GM12891 (cell line): Measurements from ENCODE around the gene KIAA1614.

Experiments used
- DNase-seq: peaks from one replicate; pipeline ENCODE4 v3.0.0; 2011; ENCODE audit warnings: low spot score; ENCODE audit not compliant: insufficient read length
- FAIRE-seq: peaks from 2 replicates; lab custom pipeline; 2011; peaks lifted over from hg19 to GRCh38; lab: Jason Lieb, UNC
- PAX5 ChIP-seq: IDR thresholded peaks from 2 replicates; pipeline ENCODE4 v1.6.1; 2011; ENCODE audit warnings: low read length, moderate library complexity, mild to moderate bottlenecking; ENCODE audit not compliant: insufficient read depth, severe bottlenecking
- POLR2A ChIP-seq: IDR thresholded peaks from 2 replicates; pipeline ENCODE4 v1.6.1; 2011; ENCODE audit warnings: low read depth, low read length, control low read depth
- POLR2AphosphoS5 ChIP-seq: IDR thresholded peaks from 2 replicates; pipeline ENCODE4 v1.6.1; 2011; ENCODE audit warnings: low read depth, low read length, control low read depth
- POU2F2 ChIP-seq: IDR thresholded peaks from 2 replicates; pipeline ENCODE4 v1.6.1; 2011; ENCODE audit warnings: low read depth, mild to moderate bottlenecking, control low read depth, low read length, moderate library complexity
- SPI1 ChIP-seq: IDR thresholded peaks from 2 replicates; pipeline ENCODE4 v1.6.1; 2011; ENCODE audit warnings: low read depth, low read length, control low read depth
- TAF1 ChIP-seq: IDR thresholded peaks from 2 replicates; pipeline ENCODE4 v1.6.1; 2011; ENCODE audit warnings: low read depth, low read length, control low read depth

KIAA1614 gene

DNA sequence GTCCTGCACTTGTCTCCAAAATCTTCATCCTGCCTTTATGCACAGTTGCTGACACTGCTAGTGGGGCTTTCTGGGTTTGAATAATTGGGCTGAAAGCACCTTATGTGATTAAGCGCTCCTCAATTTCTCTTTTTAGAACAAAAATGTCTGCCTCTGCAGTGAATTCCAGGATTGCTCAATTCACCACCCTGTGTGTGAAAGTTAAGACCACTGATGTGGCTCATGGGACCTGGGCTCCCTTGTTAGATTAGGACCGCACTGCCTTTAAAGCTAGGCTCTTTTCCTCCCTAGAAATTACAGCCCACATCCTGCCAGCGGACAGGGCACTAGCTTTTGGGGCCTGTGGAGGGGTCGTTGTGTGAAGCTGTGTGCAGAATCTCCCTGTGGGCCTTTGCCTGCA, 18.8 kb downstream of the KIAA1614 start:
- no peak for FAIRE-seq
- DNase-seq, result no peak
- TF ChIP-seq POU2F2 (no peak), POLR2A (no peak), POLR2AphosphoS5 (no peak), SPI1 (no peak), TAF1 (no peak), PAX5 (no peak)

DNA sequence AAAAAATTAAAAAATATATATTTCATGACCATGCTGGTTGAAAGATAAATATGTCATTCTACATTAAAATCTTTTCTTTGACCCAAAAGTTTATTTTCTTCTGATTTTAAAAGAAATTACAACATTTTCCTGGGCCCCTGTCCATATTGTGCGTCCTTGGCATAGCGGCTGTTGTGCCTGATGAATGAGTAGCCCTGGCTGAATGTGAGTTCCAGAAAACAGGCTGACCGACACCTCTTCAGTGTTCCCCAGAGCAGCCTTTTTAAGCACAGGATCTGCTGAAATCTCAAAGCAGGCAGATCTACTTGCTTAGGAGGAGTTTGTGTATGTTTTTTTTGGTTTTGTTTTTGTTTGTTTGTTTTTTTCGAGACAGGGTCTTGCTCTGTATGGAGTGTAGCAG, 19.7 kb downstream of the KIAA1614 start:
- DNase-seq, result no peak
- FAIRE-seq, result no peak
- TF ChIP-seq SPI1, result no peak
- TF ChIP-seq TAF1, result no peak
- no peak for TF ChIP-seq POU2F2
- TF ChIP-seq POLR2AphosphoS5, result no peak
- no peak for TF ChIP-seq POLR2A
- TF ChIP-seq PAX5, result no peak

DNA sequence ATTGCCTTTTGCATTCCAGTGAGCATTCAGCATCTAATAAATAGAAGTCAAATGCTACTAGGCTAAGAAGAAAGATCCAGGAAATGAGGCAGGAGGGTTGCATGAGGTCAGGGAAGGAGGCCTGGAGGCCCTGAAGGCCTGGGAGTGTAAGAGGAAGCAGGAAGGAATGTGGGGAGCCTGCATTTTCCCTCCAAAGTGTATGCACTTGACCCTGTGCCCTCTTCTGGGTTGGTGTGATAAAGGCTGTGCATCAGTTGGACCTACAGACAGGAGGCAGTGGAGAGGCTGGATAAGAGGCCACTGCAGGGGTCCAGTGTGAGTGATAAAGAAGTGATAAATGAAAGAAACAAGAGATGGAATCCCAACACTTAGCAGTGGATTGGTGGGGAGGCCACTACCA, 20.4 kb downstream of the KIAA1614 start:
- TF ChIP-seq PAX5, result no peak
- no peak for TF ChIP-seq POLR2AphosphoS5
- no peak for TF ChIP-seq SPI1
- FAIRE-seq (no peak), DNase-seq (no peak)

DNA sequence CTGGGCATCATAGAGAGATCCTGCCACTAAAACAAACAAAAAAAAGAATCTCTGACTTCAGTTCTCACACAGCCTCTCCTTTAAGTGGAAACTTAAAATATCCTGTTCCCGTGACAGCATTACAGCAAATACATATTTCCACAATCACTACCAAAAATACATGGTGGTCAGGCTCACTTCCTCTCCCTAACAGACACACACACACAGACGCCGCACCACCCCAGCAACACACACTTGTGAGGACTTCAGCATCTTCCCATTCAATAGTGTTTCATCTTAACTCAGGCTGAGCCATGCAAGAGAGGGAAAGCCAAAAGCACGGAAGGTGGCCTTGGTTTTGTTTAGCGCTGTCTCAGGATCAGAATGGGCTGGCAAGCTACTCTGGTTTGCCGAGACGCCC, 21.9 kb downstream of the KIAA1614 start:
- peak; percentile 52 for FAIRE-seq

DNA sequence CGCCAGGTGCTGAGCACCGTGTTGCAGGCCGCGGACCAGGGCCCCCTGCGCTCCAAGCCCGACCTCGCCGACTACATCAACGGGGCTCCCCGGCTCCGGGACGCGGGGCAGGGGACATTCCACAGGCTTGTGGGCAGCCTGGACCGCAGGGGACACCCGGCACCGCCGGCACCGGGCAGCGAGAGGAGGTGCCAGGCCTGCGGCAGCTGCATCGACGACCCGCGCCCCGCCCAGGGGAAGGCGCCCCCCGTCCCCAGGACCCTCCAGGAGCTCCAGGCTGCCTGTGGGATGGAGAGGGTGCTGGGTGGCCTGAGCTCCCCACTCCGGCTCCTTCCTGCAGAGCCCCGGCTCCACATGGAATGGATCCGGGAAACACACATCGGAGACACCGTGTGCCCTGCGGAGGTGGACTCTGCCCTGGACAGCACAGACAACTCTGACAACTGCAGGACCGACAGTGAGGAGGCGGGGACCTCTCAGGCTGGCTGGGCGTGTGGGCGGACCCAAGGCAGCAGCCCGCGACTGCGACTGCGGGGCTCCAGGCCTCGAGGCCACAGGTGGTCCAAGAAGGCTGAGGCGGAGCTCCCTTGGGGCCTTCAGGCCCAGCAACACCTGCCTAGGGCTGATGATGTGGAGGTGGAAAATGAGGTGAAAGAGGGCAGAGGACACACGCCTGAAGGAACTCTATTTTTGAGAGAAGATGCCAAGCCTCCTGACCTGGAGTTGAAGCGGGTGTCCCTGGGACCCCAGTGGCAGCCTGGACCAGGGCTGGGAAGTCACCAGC, 22.8 kb downstream of the KIAA1614 start:
- TF ChIP-seq POLR2A (no peak), POU2F2 (no peak), POLR2AphosphoS5 (no peak), PAX5 (no peak), SPI1 (no peak), TAF1 (no peak)
- FAIRE-seq (peak; percentile 82), DNase-seq (peak; percentile 74)

More for the DNA sequence above, 21.9 kb downstream of the KIAA1614 start:
- DNase-seq, result no peak
- TF ChIP-seq SPI1, result peak; percentile 83
- no peak for TF ChIP-seq TAF1
- no peak for TF ChIP-seq POLR2A
- TF ChIP-seq POLR2AphosphoS5, result no peak
- TF ChIP-seq PAX5, result no peak
- no peak for TF ChIP-seq POU2F2

DNA sequence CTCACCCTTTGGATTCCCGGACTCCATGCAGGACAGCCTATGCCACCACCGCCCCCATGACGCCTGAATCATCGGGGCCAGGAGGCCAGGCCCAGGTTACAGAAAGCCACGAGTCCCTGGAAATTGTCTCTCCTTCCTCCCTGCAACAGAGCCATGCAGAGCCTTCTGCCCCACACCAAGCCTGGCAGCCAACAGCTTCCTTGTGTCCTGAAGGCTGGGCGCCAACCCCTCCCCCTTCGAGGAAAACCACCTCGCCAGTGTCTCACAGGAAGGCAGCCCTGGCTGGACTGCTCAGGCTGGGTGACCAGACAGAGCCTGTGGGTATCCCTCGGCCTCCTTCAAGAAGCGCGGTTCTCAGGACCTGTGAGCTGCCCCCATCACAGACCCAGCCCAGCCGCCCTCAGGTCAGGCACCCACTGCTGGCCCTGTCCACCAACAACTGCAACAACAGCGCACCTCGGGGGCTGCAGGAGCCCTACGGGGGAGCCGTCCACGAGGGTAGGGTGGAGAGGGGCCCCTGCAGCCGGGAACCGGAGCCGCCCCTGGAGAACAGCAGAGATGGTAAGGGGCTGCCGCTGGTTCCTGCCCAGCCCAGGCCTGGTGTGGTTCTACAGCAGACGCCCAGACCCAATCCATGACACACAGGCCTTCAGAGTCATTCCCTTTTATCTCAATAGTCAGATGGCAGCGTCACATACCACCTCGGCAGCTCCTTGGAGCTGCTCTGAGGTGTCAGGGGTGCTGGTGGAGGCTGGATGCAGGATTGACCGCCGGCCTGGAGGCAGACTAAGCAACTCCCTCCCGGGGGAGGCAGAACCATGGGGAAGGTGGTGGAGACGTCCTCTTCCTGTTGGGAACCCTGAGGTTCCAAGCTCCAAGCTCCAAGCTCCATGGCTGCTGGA, 23.7 kb downstream of the KIAA1614 start:
- DNase-seq, result no peak
- FAIRE-seq, result no peak
- TF ChIP-seq PAX5 (no peak), POU2F2 (no peak), TAF1 (no peak), SPI1 (no peak), POLR2A (no peak)

DNA sequence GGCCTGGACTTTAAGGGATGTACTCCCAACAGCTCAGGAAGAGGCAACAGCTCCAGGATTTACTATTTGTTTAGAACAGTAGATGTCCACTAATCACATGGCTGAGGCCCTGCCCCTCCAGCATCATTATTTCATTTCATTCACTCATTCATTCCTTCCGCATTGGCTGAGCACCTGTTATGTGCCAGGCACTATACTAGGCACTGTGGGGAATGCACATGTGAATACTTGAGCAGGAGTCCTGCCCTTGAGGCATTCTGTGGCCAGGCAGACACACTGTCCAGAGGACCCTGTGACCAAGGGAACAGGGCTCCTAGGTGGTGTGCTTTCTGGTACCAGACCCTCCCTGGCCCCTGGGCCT, 24.3 kb downstream of the KIAA1614 start:
- DNase-seq, result no peak
- FAIRE-seq, result no peak
- TF ChIP-seq POLR2A, result no peak
- no peak for TF ChIP-seq POU2F2
- no peak for TF ChIP-seq PAX5
- no peak for TF ChIP-seq POLR2AphosphoS5
- no peak for TF ChIP-seq SPI1
- TF ChIP-seq TAF1, result no peak

DNA sequence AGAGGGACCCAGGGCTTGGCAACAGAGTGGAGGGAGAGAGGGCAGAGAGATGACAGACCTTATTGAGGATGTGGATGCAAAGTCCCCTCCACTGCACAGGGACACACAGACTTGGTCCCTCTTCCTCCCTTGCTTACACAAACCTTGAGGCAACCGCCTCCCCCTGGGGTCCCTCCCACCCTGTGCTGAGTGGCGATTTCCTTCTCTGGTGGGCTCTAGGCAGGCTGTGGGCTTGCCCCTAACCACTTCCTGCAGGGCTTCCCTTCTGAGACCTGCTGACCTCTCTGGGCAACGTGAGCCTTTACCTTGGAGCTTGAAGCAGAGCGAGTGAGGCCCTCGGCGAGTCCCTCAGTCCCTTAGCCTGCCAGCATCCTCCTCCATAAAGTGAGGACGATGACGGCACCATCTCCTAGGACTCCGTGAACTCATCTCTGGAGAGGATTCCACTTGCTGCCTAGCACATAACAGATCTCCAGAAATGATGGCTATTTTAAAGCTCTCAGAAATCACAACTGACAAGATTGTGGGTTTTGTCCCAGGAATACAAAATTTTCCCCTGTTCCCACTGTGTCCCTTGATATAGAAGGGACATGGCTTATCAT, 25.0 kb downstream of the KIAA1614 start:
- no peak for TF ChIP-seq POU2F2
- TF ChIP-seq PAX5, result no peak
- TF ChIP-seq POLR2A, result no peak
- TF ChIP-seq POLR2AphosphoS5, result no peak
- no peak for TF ChIP-seq SPI1
- no peak for TF ChIP-seq TAF1
- DNase-seq (no peak), FAIRE-seq (no peak)
